DMS79 (cell line): ENCODE results near the gene KDM2B.

ENCODE experiments used
- DNase-seq: peaks from one replicate; lab custom pipeline; 2025; lab: John Stamatoyannopoulos, UW

KDM2B gene

GRCh38 chr12:121430833-121431415, 149.9 kb downstream of the KDM2B start:
- DNase-seq: no peak

GRCh38 chr12:121428883-121429282, 151.9 kb downstream of the KDM2B start:
- no peak for DNase-seq

- DNase-seq: no peak
Observed at GRCh38 chr12:121427556-121428050, 153.2 kb downstream of the KDM2B start.

- DNase-seq: no peak
Observed at GRCh38 chr12:121424624-121424975, 156.2 kb downstream of the KDM2B start.

- no peak for DNase-seq
Observed at GRCh38 chr12:121423682-121424623, 156.9 kb downstream of the KDM2B start.

- no peak for DNase-seq
Observed at GRCh38 chr12:121423253-121423652, 157.6 kb downstream of the KDM2B start.

- DNase-seq: no peak
Observed at GRCh38 chr12:121420109-121420508, 160.7 kb downstream of the KDM2B start.

GRCh38 chr12:121417847-121418246, 163.0 kb downstream of the KDM2B start:
- DNase-seq: no peak

GRCh38 chr12:121413917-121414316, 166.9 kb downstream of the KDM2B start:
- peak; percentile 73 for DNase-seq

- DNase-seq: no peak
Observed at GRCh38 chr12:121405211-121405610, 175.6 kb downstream of the KDM2B start.

- peak; percentile 81 for DNase-seq
Observed at GRCh38 chr12:121404734-121405133, 176.1 kb downstream of the KDM2B start.

GRCh38 chr12:121403721-121404120, 177.1 kb downstream of the KDM2B start:
- no peak for DNase-seq

- no peak for DNase-seq
Observed at GRCh38 chr12:121400332-121401139, 180.3 kb downstream of the KDM2B start.

- DNase-seq: peak; percentile 97
Observed at GRCh38 chr12:121399391-121400331, 181.2 kb downstream of the KDM2B start, which contains the start of gene RNF34. RNF34 (plus strand) TSS chr12:121400118; CDS start chr12:121400213, 95 bp downstream.

- no peak for DNase-seq
Observed at GRCh38 chr12:121398355-121398754, 182.5 kb downstream of the KDM2B start.

- no peak for DNase-seq
Observed at GRCh38 chr12:121397521-121397920, 183.3 kb downstream of the KDM2B start.

GRCh38 chr12:121392325-121392716, 188.5 kb downstream of the KDM2B start:
- DNase-seq: no peak

- no peak for DNase-seq
Observed at GRCh38 chr12:121391619-121392324, 189.1 kb downstream of the KDM2B start.

GRCh38 chr12:121390856-121391255, 190.0 kb downstream of the KDM2B start:
- no peak for DNase-seq

- no peak for DNase-seq
Observed at GRCh38 chr12:121388421-121388981, 192.3 kb downstream of the KDM2B start.
